OCI-LY7 (cell line): ENCODE results near the gene WDFY2.

ENCODE experiments used
- CTCF ChIP-seq: fragments of 200-600 bp; sonication (generic); conservative IDR thresholded peaks from 2 replicates; pipeline ENCODE4 v1.5.1; 2014; ENCODE audit warnings: mild to moderate bottlenecking, antibody characterized with exemption, low read length, moderate library complexity, mixed read lengths
- EZH2phosphoT487 ChIP-seq: fragments of 200-600 bp; sonication (generic); IDR thresholded peaks from 2 replicates; pipeline ENCODE4 v1.6.1; 2018; ENCODE audit warnings: low read depth, borderline replicate concordance, mild to moderate bottlenecking, mixed run types, antibody characterized with exemption, low read length, moderate library complexity, mixed read lengths

GRCh38 chr13:51704399-51705313, 120.4 kb downstream of the WDFY2 start:
- TF ChIP-seq CTCF, result no peak
- no peak for TF ChIP-seq EZH2phosphoT487
